CD4-positive, alpha-beta T cell treated with Interleukin-4 for 1 hour (primary cell): ENCODE results near the gene PACRG.

ENCODE experiments used
- DNase-seq, 2 donors: peaks; one replicate each; pipeline ENCODE4 v3.0.0-alpha.2; 2020 to 2022

PACRG gene

DNA sequence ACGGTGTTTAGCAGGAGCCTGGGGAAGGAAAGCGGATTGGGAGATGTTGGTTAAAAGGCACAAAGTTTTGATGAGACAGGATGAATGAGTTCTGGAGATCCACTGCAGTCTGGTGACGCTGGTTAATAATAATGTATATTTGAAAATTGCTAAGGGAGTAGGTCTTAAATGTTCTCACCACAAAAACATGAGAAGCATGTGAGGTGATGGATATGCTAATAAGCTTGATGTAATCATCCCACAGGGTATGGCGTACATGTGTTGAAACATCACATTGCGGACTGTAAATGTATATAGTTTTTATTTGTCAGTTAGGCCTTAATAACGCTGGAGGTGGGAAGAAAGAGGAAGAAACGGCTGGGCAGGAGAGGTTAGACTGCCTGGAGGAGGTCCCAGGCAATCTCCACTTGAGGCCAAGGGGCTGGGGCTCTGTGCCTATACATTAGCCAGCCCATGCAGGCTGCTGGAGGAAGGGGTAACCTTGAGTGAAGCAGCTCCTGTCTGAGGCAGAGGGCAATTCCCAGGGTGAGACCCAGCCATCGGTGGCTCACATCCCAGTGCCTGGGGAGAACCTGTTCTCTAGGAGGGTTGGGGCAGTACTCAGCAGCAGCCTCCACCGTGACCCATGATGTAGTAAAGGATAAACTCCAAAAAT lies 498.5 kb downstream of the PACRG start:
- DNase-seq = no peak

- no peak for DNase-seq
Observed at GRCh38 chr6:163226836-163227485, 499.2 kb downstream of the PACRG start.

- DNase-seq = no peak
Observed at GRCh38 chr6:163228041-163228440, 500.3 kb downstream of the PACRG start.

- DNase-seq = no peak
Observed at GRCh38 chr6:163229050-163229449, 501.3 kb downstream of the PACRG start.

- no peak for DNase-seq
Observed at GRCh38 chr6:163230901-163231300, 503.1 kb downstream of the PACRG start.

DNA sequence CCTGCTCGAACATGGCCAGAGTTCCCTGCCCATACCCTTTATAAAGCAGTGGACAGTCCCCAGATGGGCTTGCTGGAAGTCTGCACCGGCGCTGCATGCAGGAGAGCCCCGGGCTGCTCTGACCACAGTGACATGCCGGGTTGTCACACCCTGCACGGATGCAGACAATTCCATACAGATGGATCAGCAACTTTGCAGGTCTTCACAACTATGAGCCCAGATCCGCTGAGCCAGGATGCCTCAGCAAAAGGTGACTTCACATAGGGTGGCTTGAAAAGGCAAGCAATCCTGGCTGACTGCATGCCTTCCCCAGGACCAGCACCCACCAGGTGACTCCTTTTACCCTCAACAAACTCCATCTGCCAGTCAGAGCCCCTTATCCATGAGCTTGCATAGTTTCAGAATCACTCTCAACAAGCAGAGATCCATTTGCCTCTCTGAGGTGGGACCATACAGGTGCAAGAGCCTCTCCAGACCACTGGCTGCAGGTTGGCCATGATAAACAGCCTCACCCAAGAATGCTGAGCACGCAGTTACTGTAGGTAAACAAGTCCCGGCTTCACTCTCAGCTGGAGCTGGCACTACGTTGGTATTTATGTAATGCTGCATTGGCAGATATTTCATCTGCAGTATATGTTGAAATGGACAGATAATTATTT lies 503.7 kb downstream of the PACRG start:
- no peak for DNase-seq

GRCh38 chr6:163232015-163232523 lies 504.3 kb downstream of the PACRG start:
- no peak for DNase-seq

GRCh38 chr6:163232649-163233048 lies 504.9 kb downstream of the PACRG start:
- DNase-seq = no peak

GRCh38 chr6:163237110-163237509 lies 509.3 kb downstream of the PACRG start:
- no peak for DNase-seq

GRCh38 chr6:163239572-163240340 lies 512.0 kb downstream of the PACRG start:
- no peak for DNase-seq

GRCh38 chr6:163240556-163240955 lies 512.8 kb downstream of the PACRG start:
- DNase-seq = no peak

DNA sequence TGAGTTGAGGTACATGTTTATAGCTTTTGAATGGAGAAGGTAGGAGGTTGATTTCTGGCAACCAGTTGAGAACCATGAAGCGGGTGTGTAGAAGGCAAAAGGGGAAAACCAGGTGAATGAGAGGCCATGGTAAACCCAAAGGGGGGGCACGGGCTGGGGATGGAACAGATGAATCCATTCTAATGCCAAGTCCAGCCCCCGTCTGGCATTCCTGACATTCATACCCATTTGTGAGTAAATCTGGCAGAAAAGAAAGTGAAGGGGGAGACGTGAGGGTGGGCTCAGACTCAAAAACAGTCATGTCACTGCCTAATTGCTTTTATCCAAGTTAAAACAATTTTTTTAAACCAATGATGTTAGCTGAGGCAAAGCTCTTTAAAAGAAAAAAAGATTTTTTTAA lies 513.9 kb downstream of the PACRG start:
- DNase-seq = no peak

- no peak for DNase-seq
Observed at GRCh38 chr6:163243083-163243482, 515.3 kb downstream of the PACRG start.

DNA sequence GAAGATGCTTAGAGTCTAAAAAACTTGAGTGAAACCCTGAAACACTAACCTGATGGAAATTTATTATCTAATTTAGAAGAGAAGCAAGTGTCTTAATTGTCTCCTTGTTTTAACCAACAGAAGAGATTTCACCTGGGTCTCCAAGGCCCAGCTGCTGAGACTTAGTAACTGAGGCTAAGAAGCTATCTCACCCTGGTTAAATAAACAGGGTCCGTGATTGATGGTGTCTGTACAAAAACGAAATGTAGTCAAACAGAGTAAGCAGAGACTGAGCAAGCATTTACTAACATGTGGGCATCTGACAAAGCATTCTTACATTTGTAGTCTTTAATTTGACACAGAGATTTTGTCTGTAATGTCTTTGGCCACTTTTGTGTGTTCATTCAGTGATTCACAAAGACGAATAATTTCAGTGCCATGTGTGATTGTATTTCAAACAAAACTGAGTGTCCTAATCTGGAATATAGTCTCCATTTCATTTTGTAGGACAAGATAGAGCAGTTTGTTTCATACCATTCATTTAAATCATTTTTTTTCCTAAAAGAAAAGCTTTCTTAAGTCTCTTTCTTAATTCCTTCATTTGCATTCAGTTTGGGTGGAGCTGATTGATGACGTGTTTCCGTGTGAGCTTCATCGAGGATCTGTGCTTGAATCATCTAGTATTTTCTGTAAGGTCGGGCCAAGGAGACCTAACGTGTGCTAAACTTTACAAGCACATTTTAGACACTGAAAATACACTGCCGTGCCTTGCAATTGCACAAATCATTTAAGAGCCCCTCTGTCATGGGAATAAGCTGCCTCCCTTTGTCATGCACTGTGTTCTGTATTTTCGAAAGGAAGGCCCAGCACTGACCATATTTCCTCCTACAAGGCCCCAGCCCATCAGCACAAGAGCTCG lies 516.2 kb downstream of the PACRG start:
- no peak for DNase-seq

DNA sequence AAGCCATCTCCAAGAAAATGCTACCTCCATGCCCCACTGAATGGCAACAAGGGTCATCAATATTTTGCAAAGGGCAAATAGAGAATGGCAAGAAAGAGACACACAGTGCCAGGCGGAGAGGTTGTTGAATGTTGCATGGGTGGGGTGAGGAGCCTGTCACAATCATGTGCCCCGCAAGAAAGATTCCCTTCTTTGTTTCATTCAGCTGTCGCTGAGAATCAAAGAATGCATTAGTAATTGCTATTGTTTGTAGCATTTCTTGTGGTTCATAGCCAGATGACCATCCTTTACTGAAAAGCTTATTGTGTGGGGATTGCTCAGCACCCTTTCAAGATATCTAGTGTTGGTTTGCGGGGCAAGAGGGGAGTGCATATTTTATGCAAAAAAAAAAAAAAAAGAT lies 520.3 kb downstream of the PACRG start:
- no peak for DNase-seq

DNA sequence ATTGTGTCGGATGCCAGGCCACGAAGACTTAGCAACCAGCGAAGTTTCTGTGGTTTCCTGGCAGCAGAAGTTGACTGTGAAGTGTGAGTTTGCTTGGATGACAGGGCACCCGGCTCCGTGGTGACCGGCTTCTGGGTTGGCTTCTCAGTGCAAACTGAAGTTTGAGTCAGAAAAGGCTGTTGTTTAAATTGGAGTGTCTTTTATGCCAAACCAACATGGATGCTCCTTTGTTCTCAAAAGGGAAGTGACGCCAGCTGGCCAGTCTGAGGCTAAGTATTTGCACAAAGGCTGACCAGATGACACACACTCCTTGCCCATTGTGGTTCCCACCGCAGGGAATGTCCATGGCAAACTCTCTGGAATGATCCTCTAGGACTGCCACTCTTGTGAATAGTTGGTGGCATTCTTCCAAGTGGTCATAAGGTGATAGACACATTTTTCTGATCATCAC lies 521.9 kb downstream of the PACRG start:
- DNase-seq = no peak

DNA sequence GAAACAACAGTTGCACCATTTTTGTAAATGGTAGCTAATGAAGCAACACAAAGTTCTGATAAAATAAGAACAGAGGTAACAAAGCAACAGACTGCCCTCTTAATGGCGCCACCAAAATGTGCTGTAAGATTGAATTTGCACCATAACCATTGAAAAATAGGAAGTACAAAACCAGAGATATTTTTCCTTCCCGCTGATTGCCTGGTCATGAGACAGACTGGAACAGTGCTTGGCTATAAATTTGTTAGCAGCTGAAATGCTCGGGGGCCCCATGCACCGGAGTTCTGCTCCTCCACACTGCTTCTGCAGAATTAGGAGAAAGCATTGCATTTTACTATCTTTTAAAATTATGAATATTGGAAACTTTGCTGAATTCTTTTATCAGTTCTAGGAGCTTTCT lies 522.3 kb downstream of the PACRG start:
- DNase-seq = no peak

DNA sequence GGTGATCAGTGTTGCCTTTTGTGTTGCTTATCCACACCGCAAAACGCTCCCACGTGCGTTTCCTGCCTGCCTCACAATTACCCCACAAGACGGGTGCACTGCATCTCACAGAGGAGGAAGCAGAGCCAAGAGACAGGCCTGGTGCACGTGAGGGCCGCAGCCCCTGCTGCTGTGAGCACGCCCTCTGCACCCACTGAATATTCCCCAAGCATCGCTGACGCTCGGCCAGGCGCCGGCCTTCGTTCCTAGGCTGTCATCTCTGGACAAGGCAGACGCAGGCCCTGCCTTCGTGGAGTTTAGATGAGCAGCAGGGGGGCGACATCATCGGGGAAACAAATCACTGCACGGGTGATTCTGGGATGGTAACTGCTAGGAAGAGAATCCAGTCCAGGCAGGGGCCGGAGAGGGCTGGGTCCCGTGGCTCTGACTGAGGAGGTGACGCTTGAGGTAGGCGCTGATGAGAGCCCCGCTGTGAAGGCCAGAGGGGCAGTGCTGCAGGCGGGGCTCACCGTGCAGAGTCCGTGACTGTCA lies 524.4 kb downstream of the PACRG start:
- DNase-seq = no peak

- DNase-seq = no peak
Observed at GRCh38 chr6:163253556-163254213, 525.9 kb downstream of the PACRG start.

DNA sequence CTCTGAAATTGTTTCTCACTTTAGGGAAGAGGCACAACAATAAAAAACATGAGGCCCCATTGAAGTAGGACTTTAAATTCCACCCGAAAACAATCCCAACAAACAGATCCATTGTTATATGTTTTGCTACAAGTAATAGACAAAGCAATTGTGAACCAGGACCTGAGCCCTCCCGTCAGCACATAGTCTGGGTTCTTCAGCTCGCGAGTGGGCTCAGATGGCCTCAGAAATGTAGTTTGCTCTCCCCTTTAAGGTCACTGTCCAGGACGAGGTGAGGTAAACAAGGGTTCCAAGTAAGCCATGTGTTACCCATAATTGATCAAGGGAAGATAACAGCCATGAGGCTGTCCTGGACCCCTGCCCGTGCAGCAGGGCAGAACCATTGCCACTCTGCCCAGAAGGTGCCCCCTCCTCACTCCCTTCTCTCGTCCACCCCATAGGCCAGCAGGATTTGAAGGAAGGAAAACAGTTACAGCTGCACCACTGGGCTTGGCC lies 526.6 kb downstream of the PACRG start:
- DNase-seq = no peak

GRCh38 chr6:163255265-163255664 lies 527.5 kb downstream of the PACRG start:
- DNase-seq = no peak
